ENCODE data around the gene HOXC5.

The HOXC5 gene

GRCh38 chr12:54050482-54050810 lies 17.6 kb downstream of the HOXC5 start:
- DNase-seq, result no peak

DNA sequence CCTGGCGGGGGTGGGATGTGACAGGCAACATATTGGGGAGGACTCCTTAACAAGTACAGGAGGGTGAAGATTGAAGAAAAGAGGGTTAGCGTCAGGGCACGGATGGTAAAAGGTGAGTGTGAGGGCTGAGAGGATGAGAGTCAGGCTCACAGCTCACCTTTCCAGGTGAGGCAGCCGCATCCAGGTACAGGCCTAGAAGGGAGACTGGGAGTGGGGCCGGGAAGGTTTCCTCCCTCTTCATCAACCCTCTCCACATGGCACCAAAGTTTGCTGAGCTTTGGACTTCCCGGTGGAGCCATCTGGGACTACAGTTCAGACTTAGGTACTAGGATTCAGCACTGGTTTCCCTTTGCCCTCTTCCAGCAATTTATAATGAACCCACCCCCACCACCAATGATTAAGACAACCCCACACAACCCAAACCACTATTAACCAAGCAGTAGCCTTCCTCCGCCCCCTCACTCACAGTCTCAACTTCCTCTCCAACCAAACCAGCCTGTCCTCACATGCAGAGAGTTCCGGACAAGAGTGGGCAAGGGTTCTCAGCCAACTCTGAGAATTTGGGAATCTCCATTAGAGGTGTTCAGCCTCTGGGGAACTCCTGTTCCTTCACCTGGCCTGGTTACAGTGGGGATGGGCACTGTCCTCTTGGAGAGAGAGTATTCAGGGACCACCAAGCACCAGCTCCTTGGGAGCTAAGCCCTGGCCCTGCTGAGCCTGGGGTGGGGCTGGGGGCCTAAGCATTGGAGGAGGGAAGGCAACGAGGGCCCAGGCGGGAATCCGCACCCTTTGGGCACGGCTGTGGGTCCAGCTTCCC lies 18.4 kb downstream of the HOXC5 start:
- DNase-seq, result no peak

DNA sequence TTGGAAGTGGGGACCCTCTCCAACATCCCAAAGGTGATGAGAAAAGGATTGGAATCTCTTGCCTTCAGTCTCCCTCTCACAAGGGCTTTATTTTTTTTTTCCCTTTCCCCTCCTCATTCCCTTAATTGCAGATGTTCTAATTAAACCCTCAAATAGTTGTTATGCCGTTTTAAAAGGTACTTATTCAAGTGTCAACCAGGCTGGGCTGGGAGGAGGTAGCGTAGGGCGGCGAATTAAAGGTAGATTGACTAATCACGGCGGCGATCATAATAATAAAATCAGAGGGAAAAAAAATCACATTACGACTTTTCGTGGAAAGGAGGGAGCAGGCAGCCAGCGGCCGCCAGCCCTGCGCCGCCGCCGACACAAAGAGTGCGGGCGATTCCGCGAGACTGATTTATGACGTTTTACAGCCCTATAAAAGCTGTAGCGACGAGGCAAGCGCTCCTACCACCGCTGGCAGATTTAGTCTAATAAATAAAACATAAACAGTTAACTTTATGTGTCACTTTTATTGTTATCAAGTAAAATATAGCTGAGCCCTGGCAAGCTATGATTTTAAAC lies 19.1 kb downstream of the HOXC5 start:
- no peak for DNase-seq

- no peak for DNase-seq
These were observed 19.7 kb downstream of the HOXC5 start for GRCh38 chr12:54052438-54053002.

GRCh38 chr12:54053003-54053750 lies 20.3 kb downstream of the HOXC5 start:
- no peak for DNase-seq

DNA sequence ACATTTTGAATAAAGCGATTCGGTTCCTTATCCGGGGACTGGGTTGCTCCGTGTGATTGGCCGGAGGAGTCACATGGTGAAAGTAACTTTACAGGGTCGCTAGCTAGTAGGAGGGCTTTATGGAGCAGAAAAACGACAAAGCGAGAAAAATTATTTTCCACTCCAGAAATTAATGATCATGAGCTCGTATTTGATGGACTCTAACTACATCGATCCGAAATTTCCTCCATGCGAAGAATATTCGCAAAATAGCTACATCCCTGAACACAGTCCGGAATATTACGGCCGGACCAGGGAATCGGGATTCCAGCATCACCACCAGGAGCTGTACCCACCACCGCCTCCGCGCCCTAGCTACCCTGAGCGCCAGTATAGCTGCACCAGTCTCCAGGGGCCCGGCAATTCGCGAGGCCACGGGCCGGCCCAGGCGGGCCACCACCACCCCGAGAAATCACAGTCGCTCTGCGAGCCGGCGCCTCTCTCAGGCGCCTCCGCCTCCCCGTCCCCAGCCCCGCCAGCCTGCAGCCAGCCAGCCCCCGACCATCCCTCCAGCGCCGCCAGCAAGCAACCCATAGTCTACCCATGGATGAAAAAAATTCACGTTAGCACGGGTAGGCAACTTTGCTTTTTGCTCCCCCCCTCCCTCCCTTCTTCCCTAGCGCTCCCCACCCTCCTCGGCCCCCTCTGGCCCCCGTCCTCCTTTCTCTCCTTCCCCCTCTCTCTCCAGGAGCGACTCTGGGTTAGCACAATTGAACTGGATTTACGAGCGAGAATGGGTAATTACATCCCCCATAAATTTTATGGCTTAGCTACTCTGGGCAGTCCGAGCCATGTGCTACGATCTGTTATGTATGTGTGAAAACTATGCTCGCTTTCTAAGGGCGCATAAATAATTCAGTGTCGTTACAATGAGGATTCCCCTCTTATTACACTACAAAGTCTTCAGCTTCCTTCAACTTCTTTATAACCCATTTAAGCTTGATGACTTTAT lies 21.2 kb downstream of the HOXC5 start, which contains the start of gene HOXC4:
TSS of gene HOXC4 (plus strand) at position 85 of the 991 bp plus-strand sequence. CDS start at position 173, 88 bp downstream.
- no peak for DNase-seq

DNA sequence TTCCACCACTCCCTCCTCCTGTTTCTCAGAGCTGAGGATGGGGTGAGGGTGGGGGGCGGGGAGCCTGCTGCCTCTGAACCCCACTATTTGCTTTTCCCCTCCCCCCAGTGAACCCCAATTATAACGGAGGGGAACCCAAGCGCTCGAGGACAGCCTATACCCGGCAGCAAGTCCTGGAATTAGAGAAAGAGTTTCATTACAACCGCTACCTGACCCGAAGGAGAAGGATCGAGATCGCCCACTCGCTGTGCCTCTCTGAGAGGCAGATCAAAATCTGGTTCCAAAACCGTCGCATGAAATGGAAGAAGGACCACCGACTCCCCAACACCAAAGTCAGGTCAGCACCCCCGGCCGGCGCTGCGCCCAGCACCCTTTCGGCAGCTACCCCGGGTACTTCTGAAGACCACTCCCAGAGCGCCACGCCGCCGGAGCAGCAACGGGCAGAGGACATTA lies 21.9 kb downstream of the HOXC5 start:
- no peak for DNase-seq

DNA sequence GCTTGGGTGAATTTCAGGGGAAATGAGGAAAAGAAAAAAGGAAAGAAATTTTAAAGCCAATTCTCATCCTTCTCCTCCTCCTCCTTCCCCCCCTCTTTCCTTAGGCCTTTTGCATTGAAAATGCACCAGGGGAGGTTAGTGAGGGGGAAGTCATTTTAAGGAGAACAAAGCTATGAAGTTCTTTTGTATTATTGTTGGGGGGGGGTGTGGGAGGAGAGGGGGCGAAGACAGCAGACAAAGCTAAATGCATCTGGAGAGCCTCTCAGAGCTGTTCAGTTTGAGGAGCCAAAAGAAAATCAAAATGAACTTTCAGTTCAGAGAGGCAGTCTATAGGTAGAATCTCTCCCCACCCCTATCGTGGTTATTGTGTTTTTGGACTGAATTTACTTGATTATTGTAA lies 22.7 kb downstream of the HOXC5 start:
- no peak for DNase-seq

DNA sequence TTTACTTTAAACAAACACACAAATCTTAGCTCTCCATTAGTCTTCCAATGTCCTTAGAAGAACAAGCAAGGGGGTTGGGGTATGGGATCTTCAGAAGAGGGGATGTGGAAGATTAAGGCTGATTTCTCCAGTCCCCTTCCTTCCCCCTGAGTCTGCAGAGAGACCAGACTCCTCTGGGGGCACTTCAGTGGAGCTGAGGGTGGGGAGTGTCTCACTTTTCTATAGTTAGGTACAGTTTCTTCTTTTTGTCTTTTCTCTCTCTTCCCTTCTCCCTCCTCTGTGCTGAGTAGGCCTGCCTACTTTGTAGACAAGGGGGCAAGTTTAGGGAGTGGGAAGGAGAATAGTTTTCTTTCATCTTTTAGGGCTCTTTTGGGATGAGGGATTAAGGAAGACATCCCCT lies 23.3 kb downstream of the HOXC5 start:
- no peak for DNase-seq

DNA sequence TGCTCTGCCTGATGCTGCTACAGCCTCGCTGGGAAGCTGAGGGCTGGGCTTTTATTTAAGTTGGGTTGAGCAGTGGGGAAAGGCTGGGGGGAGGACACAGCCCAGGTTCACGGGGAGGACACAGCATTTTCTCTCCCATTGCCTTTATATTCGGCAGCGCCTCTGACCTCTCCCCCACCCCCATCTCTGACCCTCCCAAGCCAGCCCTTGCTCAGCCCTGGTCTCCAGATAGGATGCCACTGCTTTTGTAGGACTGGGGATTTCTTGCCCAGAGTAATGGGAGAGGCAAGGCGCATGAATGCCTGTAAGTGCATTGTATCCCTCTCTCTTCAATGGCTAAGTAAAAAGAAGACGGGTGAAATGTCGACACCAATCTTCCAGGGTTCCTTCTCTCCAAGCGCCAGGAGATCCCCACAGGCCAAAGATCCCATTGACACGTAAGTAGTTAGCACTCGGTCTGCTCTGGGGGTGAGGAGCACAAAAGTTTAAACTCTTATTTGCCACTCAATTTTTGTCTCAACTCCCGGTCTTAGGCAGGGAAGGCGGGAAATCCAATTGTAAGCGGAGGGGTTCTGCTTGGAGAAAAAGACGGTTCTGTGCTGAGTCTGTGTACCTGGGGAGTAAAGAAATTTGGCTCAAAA lies 25.4 kb downstream of the HOXC5 start:
- DNase-seq, result no peak

DNA sequence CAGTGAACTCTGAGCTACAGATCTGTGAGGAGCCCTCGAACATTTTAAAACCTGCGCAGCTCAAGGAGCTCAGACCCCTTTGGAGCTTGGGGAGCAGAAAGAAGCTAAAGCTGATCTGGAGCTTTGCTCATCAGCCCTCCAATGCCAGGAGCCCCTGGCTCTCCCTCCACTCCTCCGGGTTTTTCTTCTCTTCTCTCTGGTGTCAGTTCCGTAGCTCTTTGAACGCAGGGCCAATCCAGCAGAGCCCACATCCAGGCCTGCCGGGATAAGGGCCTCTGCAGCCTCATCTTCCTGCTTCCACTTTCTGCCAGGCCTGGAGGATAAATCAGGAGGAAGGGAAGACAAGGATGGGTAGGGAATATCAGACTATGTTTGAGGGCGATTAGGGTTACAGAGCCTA lies 26.8 kb downstream of the HOXC5 start:
- DNase-seq, result no peak

DNA sequence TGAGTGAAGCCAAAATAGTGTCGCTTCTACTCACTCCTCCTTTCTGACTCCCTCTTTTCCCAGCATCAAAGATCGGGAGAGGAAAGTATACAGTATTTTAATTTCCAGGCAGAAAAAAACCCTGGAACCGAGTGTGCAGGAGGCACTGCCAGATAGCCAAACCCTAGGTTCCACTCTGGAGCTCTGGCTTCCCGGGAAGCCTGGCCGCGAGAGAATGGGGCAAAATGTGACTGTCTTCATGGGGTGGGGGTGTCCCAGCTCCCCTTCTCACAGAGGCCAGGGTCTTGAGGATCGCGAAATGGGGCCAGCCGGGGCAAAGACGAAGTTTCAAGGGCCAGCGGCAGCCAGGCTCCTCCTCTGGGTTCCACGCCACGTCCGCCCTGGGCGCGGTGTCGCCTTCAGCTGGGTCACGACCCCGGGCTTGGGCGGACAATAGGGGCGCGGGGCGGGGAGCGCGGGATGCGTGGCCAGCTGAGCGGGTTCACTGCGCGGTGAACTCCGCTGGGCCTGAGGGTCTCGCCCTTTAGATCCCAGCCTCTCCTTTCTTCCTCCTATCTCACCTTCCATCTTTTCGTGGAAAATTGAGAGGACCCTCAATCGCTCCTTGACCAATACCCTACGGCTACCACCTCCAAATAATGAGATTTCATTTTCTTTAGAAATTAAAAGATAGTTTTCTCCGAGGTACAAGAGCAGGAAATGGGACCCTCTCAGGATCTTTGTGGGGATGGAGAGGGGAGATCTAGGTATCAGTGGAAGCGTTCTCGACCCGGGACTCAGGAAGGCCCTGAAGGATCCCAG lies 27.5 kb downstream of the HOXC5 start:
- DNase-seq, result no peak

DNA sequence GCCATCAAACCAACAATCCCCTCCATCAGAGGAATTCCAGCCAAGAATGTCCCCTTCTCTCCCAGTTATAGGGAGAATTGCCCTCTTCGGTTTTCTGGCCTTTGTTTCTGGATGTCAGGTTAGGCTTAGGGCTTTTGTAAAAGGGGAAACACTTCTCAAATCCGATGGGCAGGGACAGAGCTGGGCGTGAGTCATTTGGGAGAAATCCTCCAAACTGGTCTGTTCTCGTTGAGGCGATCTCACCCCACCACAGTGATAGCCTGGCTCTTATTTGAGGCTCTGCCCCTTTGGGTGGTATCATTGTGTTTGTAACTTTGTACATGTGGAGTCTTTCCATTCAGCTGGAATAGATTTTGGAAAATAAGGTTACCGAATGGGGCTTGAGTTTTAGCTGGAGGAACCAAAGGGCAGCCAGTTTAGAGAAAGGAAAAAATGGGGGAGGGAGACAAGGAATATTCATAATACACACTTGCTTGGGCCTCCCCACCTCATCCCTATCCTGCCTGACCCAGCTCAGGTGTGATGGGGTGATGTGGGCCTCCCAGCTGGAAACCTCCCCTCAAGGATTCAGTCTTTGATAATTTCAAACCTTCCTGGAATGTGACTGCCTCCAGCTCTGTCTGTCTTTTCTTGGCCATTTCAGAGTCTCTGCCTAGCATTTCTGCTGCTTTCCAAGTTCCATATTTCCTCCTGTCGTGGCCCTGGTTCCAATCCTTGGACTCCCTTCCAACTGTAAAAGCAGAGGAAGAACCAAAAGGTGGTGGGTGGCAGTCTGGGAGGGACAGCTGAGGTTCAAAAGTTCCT lies 28.3 kb downstream of the HOXC5 start:
- DNase-seq, result no peak

DNA sequence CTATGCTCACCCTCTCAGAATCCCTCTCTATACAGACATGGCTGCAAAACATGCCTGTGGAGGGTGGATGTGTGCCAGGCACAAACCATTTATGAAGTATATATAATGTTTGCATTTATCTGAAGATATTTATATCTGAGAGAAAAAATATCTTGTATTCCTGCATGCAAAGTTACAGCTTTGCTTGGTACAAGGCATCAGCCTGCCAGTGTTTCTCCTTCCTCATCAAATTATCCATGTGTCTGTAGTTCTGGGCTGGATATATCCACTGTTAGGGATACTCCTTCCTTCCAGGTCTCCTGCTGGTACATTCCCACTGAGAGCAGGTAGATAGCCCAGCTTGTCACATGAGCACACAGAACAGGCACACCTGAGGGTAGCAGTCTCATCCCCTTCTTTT lies 32.8 kb downstream of the HOXC5 start:
- no peak for DNase-seq

GRCh38 chr12:54066408-54066807 lies 33.6 kb downstream of the HOXC5 start:
- no peak for DNase-seq

DNA sequence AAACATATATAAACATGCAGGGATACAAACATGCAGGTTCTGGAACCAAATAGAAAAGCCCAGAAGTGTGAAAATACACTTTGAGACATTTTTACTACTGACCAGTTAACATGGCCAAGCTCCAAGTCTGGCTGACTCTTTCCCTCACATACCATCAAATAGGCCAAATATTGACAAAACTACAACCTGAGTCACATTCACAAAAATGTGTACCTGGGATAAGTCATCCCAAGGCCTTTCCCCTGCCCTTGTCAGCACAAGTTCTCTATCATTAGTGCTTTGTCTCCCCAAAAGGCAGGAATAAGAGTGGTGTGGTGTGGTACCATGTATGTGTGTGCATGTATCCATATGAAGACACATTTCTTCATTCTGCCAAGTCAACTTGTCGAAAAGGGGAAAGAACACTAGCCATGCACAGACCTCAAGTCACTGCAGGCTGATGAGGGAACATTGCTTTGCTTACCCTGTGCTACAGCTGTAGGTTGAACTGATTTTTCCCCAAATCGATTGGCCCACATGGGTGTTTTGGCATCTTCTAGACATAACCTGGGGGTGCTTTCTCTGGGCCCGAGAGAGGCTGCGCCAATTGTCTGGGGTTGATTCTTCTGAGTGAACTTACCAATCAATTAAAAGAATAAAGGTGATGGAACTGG lies 35.7 kb downstream of the HOXC5 start:
- no peak for DNase-seq

- DNase-seq, result no peak
These were observed 39.1 kb downstream of the HOXC5 start for GRCh38 chr12:54071942-54072341.

GRCh38 chr12:54074308-54074707 lies 41.5 kb downstream of the HOXC5 start:
- no peak for DNase-seq

DNA sequence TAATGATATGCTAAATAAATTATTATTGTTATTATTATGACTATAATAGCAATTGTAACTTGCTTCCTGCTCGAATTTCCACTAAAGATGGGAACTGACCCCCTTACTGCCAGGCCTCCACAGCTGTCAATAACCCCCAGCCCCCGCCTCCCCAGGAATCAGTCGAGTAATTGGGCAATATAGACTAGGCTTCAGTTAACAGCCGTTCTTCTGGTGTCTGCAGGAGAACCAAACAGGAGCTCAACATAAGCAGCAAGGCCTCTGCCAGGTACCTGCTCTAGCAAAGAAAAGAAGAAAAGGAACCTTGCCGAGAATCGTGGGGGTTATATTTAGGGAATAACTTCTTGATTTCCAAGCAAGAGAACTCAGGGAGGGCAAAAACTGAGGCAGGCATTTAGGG lies 42.6 kb downstream of the HOXC5 start:
- DNase-seq, result no peak

DNA sequence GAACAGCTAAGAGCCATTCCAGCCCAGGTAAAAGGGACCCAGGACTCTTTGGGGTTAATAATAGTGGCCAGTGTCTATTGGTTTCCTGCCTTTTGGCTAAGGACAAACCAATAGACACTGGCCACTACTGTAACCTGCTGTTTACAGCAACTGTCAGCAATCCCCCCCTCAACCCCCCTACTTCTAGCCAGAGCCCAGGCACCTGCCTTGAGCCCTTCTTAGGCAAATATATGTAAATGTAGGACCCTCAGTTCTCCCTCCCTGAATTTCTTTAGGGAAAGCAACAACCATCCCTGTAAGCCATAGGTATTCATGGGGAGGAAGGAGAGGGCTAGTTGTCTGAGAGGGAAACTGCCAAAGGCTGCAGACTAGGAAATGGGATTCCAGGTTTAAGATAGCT lies 43.1 kb downstream of the HOXC5 start:
- DNase-seq, result no peak
